Esophagus muscularis mucosa (tissue), 4 donors: Measurements from ENCODE around the gene PCNX1. TPM values are rescaled to one million over a fixed set of nuclear protein-coding genes. Genes with fewer than 3 reads are reported as not detected.

ENCODE experiments used
- DNase-seq: peaks from one replicate; pipeline ENCODE4 v3.0.0-alpha.2; 2017; ENCODE audit errors: extremely low spot score
- H3K27ac ChIP-seq, 4 donors: fragments of 200-600 bp; sonication (generic); replicated peaks in 1 of 4; 1 replicate in 3 of 4; 2 replicates in 1 of 4; pipeline ENCODE4 v1.5.1; 2016 to 2019; ENCODE audit warnings: mild to moderate bottlenecking in 1 of 4
- H3K27me3 ChIP-seq, 4 donors: fragments of 200-600 bp; sonication (generic); one replicate each; pipeline versions ENCODE4 v1.5.1 to v1.6.0; 2016 to 2019
- H3K36me3 ChIP-seq, 4 donors: fragments of 200-600 bp; sonication (generic); one replicate each; pipeline ENCODE4 v1.5.1; 2016 to 2019
- H3K4me1 ChIP-seq, 4 donors: fragments of 200-600 bp; sonication (generic); one replicate each; pipeline ENCODE4 v1.5.1; 2016 to 2019
- H3K4me3 ChIP-seq, 4 donors: fragments of 200-600 bp; sonication (generic); 1 replicate in 2 of 4; 2 replicates in 2 of 4; pipeline ENCODE4 v1.5.1; 2016 to 2019; ENCODE audit warnings: mild to moderate bottlenecking in 4 of 4, moderate library complexity in 1 of 4
- H3K9me3 ChIP-seq, 4 donors: fragments of 200-600 bp; sonication (generic); 1 replicate in 3 of 4; 2 replicates in 1 of 4; pipeline ENCODE4 v1.5.1; 2016 to 2019
- CTCF ChIP-seq, 3 experiments: fragments of 200-600 bp in 2 of 3; fragments of 450-650 bp in 1 of 3; sonication (generic) in 2 of 3; IDR thresholded peaks; one replicate each; pipeline ENCODE4 v1.5.1; 2017 to 2019; ENCODE audit warnings: antibody characterized with exemption in 3 of 3, mild to moderate bottlenecking in 2 of 3, moderate library complexity in 1 of 3
- EP300 ChIP-seq: sonication (generic); formaldehyde crosslinking; IDR thresholded peaks from one replicate; pipeline ENCODE4 v1.6.1; 2017; ENCODE audit warnings: antibody characterized with exemption
- POLR2A ChIP-seq: fragments of 450-650 bp; IDR thresholded peaks from one replicate; pipeline ENCODE4 v1.6.1; 2017; ENCODE audit warnings: antibody characterized with exemption, moderate library complexity, mild to moderate bottlenecking, low read depth
- POLR2AphosphoS5 ChIP-seq, 2 donors: sonication (generic); formaldehyde crosslinking; IDR thresholded peaks; one replicate each; pipeline ENCODE4 v1.6.1; 2017; ENCODE audit warnings: antibody characterized with exemption in 2 of 2
- WGBS: methylation state at CpG from one replicate; pipeline ENCODE4 v1.1.5; 2018; 5-methylcytosine and 5-hydroxymethylcytosine counted together
- intact Hi-C: fragments of 100-400 bp; cut with DNase I; formaldehyde crosslinking; loops from one replicate; pipeline ENCODE4 v1.15.1; 2023
- total RNA-seq, 4 donors: library from RNA; depleted of rRNA; stranded (reverse); fragments of >200 nt; gene quantifications; one replicate each; pipeline versions ENCODE4 v1.1.0 to v1.2.1, GENCODE V29; 2016

PCNX1 gene
- total RNA-seq, 4 donors from 2014 or later = 56.3 to 62.5 (median 59.6) TPM

- no peaks in the 10 kb centered on the region for H3K27me3 ChIP-seq
- TF ChIP-seq POLR2A = no peak
- no peak for TF ChIP-seq EP300
- TF ChIP-seq CTCF (IDR thresholded peaks at IDR 0.05) = no peak
- TF ChIP-seq POLR2AphosphoS5 (IDR thresholded peaks at IDR 0.05) = no peak
- H3K4me1 ChIP-seq = peaks cover 30 to 55% (median 43%) of the 10 kb centered on the region in 4 donors
- no peak for DNase-seq
- intact Hi-C loops = no loop called here
- 84% methylated on average over 1 of the region's 1 CpG for WGBS
- H3K4me3 ChIP-seq = no peak overlapping the region
- no peak overlapping the region for H3K27ac ChIP-seq
- H3K9me3 ChIP-seq = no peaks in the 10 kb centered on the region
- no peaks in the 10 kb centered on the region for H3K36me3 ChIP-seq
Measured at GRCh38 chr14:70920608-70921007, 13.3 kb downstream of the PCNX1 start.

GRCh38 chr14:70921669-70922068 is 14.4 kb downstream of the PCNX1 start:
- intact Hi-C loops = no loop called here
- TF ChIP-seq EP300 (no peak), POLR2AphosphoS5 (IDR thresholded peaks at IDR 0.05) (no peak), POLR2A (no peak), CTCF (IDR thresholded peaks at IDR 0.05) (no peak)
- DNase-seq = no peak
- Histone ChIP-seq H3K9me3 (no peaks in the 10 kb centered on the region), H3K27ac (no peak overlapping the region), H3K4me1 (peaks cover 30 to 63% (median 54%) of the 10 kb centered on the region in 4 donors), H3K36me3 (no peaks in the 10 kb centered on the region), H3K4me3 (no peak overlapping the region), H3K27me3 (no peaks in the 10 kb centered on the region)
- 79% methylated on average over 1 of the region's 1 CpG for WGBS

- intact Hi-C loops = no loop called here
- Histone ChIP-seq H3K27me3 (no peaks in the 10 kb centered on the region), H3K36me3 (no peaks in the 10 kb centered on the region), H3K9me3 (no peaks in the 10 kb centered on the region), H3K4me1 (peaks cover 22 to 60% (median 51%) of the 10 kb centered on the region in 4 donors), H3K27ac (no peak overlapping the region), H3K4me3 (no peak overlapping the region)
- DNase-seq = no peak
- no peak for TF ChIP-seq POLR2A
- no peak for TF ChIP-seq POLR2AphosphoS5 (IDR thresholded peaks at IDR 0.05)
- TF ChIP-seq EP300 = no peak
- TF ChIP-seq CTCF (IDR thresholded peaks at IDR 0.05) = no peak
- WGBS = 82% methylated on average over 2 of the region's 2 CpGs
Measured at GRCh38 chr14:70924521-70924920, 17.3 kb downstream of the PCNX1 start.

GRCh38 chr14:70926235-70926830 is 19.1 kb downstream of the PCNX1 start:
- H3K36me3 ChIP-seq = no peaks in the 10 kb centered on the region
- no peak overlapping the region for H3K27ac ChIP-seq
- H3K9me3 ChIP-seq = no peaks in the 10 kb centered on the region
- TF ChIP-seq POLR2AphosphoS5 (IDR thresholded peaks at IDR 0.05) = no peak
- no peak for TF ChIP-seq POLR2A
- no peak for TF ChIP-seq CTCF (IDR thresholded peaks at IDR 0.05)
- no peak for TF ChIP-seq EP300
- peaks cover 11 to 57% (median 49%) of the 10 kb centered on the region in 4 donors for H3K4me1 ChIP-seq
- WGBS = 76% methylated on average over 5 of the region's 5 CpGs
- H3K4me3 ChIP-seq = no peak overlapping the region
- H3K27me3 ChIP-seq = no peaks in the 10 kb centered on the region
- intact Hi-C loops = no loop called here
- no peak for DNase-seq

GRCh38 chr14:70931008-70931407 is 23.7 kb downstream of the PCNX1 start:
- Histone ChIP-seq H3K9me3 (no peaks in the 10 kb centered on the region), H3K4me1 (peaks cover 34 to 71% (median 65%) of the 10 kb centered on the region in 4 donors), H3K27me3 (no peaks in the 10 kb centered on the region), H3K4me3 (no peak overlapping the region), H3K36me3 (no peaks in the 10 kb centered on the region), H3K27ac (no peak overlapping the region)
- TF ChIP-seq POLR2A = no peak
- no peak for TF ChIP-seq CTCF (IDR thresholded peaks at IDR 0.05)
- no peak for TF ChIP-seq EP300
- no peak for DNase-seq
- intact Hi-C loops = no loop called here
